Activated CD4-positive, alpha-beta T cell treated with anti-CD3 and anti-CD28 coated beads, Interleukin-2, amount 50 U/mL, for 24 hours (primary cell): Measurements from ENCODE around the gene HIP1R.
A peak's percentile ranks its signal among the peaks of the same experiment; 100 is the strongest.

ENCODE experiments used
- DNase-seq, 2 donors: peaks; one replicate each; pipeline ENCODE4 v3.0.0-alpha.2; 2020; ENCODE audit warnings: low read depth in 1 of 2, low spot score in 1 of 2

HIP1R gene

DNA sequence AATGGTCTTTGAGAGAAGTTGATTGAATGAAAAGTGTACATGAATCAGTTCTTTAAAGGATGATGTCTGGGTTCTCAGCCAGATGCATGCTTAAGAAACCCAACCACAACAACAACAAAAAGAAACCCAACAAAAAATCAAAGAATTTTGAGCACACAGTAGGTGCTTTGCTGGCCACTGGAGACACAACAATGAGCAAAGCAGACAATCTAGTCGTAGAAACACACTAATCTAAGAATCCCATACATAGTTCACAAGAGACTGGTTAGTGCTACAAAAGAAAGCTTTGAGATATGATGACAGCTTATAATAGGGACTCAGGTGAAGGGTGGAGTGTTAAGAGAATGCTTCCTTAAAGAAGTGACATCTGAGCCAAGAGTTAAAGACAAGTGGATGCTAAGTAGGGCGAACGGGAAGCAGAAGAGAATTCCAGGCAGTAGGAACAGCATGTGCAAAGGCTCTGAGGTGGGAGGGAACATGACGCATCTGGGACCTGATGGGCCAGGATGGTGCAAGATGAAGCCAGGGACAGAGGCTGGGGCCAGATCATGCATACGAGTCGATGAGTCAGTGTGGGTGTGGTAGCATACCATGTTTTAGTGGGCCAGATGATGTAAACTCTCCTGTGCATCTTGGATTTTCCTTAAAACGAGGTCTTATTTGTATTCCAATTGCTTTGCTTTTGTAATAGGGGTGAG, 4.6 kb upstream of the HIP1R start:
- no peak for DNase-seq

DNA sequence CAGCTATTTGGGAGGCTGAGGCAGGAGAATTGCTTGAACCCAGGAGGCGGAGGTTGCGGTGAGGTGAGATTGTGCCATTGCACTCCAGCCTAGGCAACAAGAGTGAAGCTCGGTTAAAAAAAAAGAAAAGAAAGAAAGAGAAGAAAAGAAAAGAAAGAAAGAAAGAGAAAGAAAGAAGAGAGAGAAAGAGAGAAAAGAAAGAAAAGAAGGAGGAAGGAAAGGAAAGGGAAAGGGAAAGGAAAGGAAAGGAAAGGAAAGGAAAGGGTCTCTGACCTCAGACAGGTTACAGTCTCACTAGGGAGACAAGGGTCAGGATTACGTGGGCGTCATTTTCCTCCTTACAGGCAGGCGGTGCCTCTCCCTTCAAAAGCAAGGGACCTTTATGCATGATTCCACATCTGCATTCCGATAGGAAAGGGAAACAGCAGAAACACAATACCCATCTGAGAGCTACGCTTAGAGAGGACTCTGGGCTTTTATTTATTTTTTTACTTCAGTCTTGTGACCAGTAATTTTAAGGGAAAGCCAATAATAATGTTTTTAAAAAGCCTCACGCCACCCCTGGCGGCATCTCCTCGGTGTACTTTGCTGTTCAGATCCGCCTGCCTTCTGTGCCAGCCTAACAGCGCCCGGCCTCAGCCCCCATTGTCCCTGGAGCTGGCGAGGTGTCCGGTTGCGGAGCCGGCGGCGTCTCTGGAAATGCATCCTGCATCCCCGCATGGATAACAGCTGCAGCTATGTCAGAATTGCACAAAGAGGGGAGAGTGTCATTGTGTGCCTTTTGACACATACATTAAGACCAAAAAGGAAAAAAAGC, 945 bp upstream of the HIP1R start:
- DNase-seq = no peak

DNA sequence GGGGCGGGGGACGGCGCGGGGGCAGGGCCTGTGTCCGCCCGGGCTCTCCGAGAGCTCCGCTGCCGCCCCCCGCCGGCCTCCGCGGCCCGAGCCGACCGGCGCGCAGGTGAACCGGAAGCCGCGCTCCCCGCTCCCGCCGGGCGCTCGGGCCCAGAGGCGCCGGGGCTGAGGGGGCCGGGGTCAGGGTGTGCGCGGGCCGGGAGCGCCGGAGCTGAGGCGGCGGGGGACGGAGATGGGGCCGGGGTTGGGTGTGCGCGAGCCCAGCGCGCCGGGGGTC, 431 bp downstream of the HIP1R start:
- DNase-seq = no peak

DNA sequence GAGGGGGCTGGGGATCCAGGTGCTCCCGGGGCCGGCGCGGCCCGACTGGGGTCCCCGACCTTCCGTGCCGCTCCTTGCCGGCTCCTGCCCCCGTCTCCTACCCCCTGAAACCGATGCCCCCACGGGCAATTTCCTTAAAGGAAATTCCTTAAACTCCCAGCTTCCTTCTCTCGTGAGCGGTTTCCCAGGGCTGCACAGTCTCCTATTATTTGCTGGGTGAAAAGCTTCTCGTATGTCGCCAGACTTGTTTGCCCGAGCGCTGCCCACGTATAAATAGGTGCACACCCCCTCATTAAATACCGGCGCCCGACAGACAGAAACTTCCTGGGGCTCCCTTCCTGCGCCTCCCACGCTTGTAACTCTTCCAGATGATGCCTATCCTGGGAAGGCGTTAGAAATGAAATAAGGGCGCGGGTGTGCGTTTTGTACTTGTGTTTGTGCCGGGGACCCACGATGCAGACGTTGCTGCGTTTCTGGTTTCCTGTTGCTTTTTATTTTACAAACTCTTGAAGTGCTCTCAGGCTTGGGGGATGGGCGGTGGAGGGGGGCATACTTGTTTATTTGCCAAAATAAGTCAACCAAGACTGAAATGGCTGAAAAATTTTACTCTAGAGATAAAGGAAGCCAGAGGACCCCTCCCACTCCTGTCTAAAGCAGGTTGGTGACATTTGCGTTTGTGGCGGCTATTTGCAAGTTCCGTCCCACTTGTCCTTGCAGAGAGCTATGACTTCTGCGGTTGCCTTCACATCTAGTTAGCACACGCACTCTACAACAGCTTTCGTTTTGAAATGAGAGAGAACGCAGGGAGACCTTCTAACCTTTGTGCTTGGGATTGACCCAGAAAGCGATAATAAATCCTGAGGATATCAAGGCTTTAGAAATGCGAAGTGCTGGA, 1.0 kb downstream of the HIP1R start:
- DNase-seq = peak in 1 of 2 donors; percentile 16

- DNase-seq = no peak
Observed at GRCh38 chr12:122837306-122838265, 2.3 kb downstream of the HIP1R start.

DNA sequence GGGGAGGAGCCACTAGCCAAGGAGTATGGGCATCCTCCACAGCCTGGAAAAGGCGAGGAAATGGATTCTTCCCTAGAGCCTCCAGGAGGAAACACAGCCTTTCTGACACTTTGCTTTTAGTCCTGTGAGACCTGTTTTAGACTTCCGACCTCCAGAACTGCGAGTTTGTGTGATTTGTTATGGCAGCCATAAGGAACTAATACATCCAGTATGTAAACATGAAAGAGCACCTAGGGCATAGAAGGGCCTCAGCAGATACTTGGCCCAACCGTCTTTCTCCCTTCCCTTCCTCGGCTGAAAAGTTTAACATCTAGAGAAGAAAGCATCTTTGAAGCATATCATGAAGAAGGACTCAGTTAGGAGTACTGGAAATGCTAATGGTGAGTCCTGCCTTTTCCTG, 3.6 kb downstream of the HIP1R start:
- no peak for DNase-seq

DNA sequence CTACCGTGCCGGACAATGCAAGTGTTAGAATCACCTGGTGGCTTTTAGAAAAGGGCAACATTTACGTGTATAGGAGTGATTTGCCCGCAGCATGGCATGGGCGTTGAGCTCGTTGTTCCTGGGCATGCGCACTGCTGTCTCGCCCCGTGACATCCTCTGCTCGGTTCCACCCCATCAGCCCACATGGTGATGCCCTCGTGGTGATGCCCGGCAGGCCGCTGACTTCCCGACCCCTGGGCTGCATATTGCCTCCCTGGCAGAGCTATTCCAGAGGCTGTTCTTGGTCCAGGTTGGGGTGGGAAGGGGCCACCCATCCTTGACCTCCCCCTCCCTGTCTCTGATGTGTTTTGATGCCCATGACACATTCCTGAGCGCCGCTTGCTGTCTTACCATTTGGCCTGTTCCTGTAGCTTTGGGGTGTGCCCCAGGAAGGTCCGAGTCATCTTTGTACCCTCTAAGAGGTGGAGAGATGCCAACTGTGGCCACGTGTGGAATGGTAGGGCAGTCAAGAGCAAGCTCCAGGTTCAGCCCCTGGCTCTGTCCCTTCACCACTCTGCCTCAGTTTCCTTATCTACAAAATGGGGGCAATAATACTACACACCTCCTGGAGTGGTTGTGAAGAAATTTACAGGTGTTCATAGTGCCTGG, 4.8 kb downstream of the HIP1R start:
- no peak for DNase-seq

DNA sequence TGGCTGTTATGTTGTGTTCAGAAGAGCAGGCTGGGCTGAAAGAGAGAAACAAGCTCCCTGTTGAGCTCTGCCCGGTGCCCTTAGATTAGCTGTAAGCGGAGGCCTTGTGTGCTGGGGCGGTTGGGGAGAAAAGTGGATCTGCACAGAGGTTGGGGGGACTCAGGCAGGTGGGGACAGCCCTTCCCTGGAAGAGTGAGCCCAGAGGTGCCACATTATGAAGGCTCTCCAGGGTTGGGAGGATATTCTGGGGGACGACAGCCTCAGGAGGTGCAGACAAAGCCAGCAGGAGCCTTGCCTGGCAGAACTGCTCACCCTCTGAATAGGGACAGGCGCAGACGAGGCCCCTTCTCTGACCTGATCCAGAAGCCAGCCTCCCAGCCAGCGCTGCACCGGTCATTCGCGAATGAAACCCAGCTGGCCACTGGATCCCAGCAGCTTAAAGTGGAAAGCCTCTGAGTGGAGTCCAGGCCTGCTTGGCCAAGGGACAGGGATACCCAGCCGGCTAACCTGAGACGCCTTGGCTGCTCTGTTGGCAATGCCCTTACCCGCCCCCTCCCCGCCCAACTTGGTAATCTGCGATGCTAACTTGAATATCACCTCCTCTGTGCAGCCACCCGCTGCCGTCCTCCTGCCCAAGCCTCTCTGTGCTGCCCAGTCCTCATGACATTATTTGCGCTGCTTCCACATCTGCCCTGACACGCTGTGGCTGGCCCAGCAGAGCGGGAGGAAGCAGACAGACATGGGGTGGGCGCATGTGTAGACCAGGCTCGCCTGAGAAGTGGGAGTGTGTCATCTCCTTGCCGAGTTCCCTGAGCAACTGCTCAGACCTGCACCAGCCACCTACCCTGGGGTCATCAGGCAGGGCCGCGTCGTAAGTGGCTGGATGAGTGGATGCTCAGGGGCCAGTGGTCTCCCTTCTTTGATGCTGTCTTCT, 5.6 kb downstream of the HIP1R start:
- no peak for DNase-seq

DNA sequence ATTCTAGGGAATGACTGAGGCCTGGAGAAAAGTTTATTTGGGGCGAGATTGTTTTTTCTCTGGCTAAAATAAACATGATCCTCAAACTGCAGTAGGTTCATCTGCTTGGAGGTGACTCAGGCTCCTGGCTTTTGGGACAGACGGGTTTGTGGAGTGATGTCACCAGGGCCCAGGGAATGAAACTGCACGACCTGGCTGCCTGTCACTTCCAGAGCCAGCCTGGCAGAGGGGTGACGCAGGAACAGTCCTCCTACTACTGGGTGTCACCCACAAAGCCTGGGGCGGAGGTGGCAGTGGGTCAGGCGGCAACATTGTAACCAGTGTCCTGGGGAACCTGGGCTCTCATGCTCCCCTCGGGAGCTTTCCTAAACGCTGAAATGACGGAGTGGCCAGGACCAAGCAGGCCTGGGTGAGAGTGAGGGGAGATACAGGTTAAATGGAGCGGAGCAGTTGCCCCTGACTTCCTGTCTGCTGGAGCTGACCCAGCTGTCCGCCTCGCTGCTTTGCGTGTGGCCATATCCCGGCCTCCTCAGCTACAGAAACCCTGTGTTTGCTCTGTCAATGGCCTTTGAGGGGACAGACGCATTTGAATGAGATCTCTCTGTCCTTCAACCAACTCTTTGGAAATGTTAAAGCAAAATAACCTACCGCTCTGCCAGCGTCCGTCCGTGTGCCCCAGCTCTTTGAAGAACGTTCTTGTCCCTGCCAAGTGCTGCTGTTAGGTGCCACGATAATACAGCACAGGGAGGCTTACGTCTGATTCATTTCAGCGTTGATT, 6.5 kb downstream of the HIP1R start:
- DNase-seq = no peak

- no peak for DNase-seq
Observed at GRCh38 chr12:122842505-122843405, 7.5 kb downstream of the HIP1R start.

- DNase-seq = no peak
Observed at GRCh38 chr12:122843455-122843854, 8.2 kb downstream of the HIP1R start.

- DNase-seq = no peak
Observed at GRCh38 chr12:122844366-122844971, 9.2 kb downstream of the HIP1R start.

- no peak for DNase-seq
Observed at GRCh38 chr12:122845041-122845864, 10.0 kb downstream of the HIP1R start.

GRCh38 chr12:122845865-122846621, 10.8 kb downstream of the HIP1R start:
- DNase-seq = no peak
